Muscle layer of duodenum (tissue), 2 donors: Measurements from ENCODE around the gene P2RY6.

Experiments
- H3K27ac ChIP-seq: one replicate; pipeline ENCODE4 v1.7.0; 2013; ENCODE audit warnings: mild to moderate bottlenecking, low read length
- H3K27me3 ChIP-seq: one replicate; pipeline ENCODE4 v1.7.0; 2013; ENCODE audit warnings: low read depth, mild to moderate bottlenecking, control low read depth, low read length
- H3K36me3 ChIP-seq, 2 donors: one replicate each; pipeline ENCODE4 v1.7.0; 2013; ENCODE audit warnings: low read length in 2 of 2, control low read depth in 1 of 2, mild to moderate bottlenecking in 1 of 2; ENCODE audit not compliant: insufficient read depth in 2 of 2, control insufficient read depth in 1 of 2
- H3K4me1 ChIP-seq, 2 donors: one replicate each; pipeline ENCODE4 v1.7.0; 2013; ENCODE audit warnings: low read length in 2 of 2, mild to moderate bottlenecking in 2 of 2, control low read depth in 1 of 2, moderate library complexity in 1 of 2; ENCODE audit not compliant: insufficient read depth in 2 of 2, control insufficient read depth in 1 of 2
- H3K4me3 ChIP-seq, 2 donors: one replicate each; pipeline ENCODE4 v1.7.0; 2013; ENCODE audit warnings: low read length in 2 of 2, low read depth in 1 of 2, mild to moderate bottlenecking in 1 of 2
- H3K9me3 ChIP-seq, 2 donors: one replicate each; pipeline ENCODE4 v1.7.0; 2013; ENCODE audit warnings: low read length in 2 of 2, control low read depth in 1 of 2, mild to moderate bottlenecking in 1 of 2; ENCODE audit not compliant: control insufficient read depth in 1 of 2
- donor health status: healthy.

The P2RY6 gene

DNA sequence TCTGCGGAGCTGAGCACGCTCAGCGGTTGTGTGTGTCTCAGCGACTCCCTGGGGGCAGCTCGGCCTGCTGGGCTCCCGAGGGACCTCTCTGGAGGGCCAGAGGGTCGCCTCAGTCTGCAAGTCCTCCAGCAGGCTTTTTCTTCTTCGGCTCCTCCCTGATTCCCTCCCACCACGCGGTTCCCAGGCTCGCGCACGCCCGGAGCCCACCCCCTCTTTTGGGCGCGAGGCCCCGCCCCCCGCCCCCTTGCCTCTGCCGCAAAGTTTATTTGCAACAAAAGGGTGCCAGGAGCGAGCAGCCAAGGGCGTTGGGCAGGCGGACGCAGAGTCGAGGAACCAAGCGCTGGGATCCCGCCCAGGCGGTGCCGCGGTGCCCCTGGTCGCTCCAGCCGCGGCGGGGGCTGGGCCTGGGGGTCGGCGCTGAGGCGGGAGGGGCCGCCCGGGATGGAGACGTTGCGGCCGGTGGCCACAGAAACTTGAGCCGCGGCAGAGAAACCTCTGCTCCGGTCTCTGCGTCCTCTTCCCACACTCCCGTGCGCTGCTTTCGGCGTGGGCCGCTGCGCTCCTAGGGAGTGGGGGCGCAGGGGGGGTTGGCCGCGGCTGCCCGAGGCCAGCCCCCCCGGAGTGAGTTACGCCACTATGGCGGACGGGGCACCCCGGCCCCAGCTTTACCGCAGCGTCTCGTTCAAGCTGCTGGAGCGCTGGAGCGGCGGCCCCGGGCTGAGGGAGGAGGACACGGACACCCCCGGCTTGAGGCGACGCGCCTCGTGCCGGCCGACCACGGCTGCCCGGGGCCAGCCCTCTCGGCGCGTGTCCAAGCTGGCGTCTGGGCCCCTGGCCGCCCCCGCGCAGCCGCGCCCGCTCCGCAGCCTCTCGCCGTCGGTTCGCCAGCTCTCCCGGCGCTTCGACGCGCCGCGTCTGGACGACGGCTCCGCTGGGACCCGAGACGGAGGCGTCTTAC, 36.1 kb downstream of the P2RY6 start, which contains the start of gene ARHGEF17:
ARHGEF17 (plus strand) TSS at position 274 of the 958 bp plus-strand sequence; CDS start at position 637, 363 bp downstream.
- Histone ChIP-seq H3K4me1 (peaks cover 0 to 30% of the 10 kb centered on the region in 2 donors), H3K9me3 (no peaks in the 10 kb centered on the region), H3K27ac (peak within 1 kb of the TSS; percentile 74), H3K27me3 (no peaks in the 10 kb centered on the region), H3K36me3 (peaks cover 0 to 4% of the 10 kb centered on the region in 2 donors), H3K4me3 (peak within 1 kb of the TSS; percentile 55 to 84)

DNA sequence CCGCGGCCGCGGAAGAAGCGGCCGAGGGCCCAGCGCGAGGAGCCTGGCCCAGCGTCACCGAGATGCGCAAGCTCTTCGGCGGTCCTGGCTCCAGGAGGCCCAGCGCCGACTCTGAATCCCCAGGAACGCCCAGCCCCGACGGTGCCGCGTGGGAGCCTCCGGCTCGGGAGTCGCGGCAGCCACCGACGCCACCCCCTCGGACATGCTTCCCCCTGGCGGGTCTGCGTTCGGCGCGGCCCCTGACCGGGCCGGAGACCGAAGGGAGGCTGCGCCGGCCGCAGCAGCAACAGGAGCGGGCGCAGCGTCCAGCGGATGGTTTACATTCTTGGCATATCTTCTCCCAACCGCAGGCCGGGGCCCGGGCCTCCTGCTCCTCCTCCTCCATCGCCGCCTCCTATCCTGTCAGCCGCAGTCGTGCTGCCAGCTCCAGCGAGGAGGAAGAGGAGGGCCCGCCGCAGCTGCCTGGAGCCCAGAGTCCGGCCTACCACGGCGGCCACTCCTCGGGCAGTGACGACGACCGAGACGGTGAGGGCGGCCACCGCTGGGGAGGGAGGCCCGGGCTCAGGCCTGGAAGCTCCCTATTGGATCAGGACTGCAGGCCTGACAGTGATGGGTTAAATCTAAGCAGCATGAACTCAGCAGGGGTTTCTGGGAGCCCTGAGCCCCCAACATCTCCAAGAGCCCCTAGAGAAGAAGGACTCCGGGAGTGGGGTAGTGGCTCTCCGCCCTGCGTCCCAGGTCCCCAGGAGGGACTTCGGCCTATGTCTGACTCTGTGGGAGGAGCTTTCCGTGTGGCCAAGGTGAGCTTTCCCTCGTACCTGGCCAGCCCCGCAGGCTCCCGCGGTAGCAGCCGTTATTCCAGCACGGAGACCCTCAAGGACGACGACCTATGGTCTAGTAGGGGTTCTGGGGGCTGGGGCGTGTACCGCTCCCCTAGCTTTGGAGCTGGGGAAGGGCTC, 37.1 kb downstream of the P2RY6 start:
- Histone ChIP-seq H3K9me3 (no peaks in the 10 kb centered on the region), H3K27me3 (no peaks in the 10 kb centered on the region), H3K4me3 (peak overlapping the region; percentile 28 to 84), H3K27ac (peak overlapping the region; percentile 74), H3K4me1 (peaks cover 4 to 40% of the 10 kb centered on the region in 2 donors), H3K36me3 (peaks cover 0 to 4% of the 10 kb centered on the region in 2 donors)

DNA sequence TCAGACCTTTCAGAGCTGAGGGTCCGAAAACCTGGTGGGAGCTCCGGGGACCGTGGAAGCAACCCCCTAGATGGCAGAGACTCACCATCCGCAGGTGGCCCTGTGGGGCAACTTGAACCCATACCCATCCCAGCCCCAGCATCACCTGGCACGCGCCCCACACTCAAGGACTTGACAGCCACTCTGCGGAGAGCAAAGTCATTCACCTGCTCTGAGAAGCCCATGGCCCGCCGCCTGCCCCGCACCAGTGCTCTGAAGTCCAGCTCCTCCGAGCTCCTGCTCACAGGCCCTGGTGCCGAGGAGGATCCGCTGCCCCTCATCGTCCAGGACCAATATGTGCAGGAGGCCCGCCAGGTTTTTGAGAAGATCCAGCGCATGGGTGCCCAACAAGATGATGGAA, 37.9 kb downstream of the P2RY6 start:
- peaks cover 0 to 4% of the 10 kb centered on the region in 2 donors for H3K36me3 ChIP-seq
- peaks cover 9 to 48% of the 10 kb centered on the region in 2 donors for H3K4me1 ChIP-seq
- H3K27ac ChIP-seq: peak overlapping the region; percentile 47
- no peaks in the 10 kb centered on the region for H3K27me3 ChIP-seq
- H3K9me3 ChIP-seq: no peaks in the 10 kb centered on the region
- peak overlapping the region; percentile 28 to 84 for H3K4me3 ChIP-seq

DNA sequence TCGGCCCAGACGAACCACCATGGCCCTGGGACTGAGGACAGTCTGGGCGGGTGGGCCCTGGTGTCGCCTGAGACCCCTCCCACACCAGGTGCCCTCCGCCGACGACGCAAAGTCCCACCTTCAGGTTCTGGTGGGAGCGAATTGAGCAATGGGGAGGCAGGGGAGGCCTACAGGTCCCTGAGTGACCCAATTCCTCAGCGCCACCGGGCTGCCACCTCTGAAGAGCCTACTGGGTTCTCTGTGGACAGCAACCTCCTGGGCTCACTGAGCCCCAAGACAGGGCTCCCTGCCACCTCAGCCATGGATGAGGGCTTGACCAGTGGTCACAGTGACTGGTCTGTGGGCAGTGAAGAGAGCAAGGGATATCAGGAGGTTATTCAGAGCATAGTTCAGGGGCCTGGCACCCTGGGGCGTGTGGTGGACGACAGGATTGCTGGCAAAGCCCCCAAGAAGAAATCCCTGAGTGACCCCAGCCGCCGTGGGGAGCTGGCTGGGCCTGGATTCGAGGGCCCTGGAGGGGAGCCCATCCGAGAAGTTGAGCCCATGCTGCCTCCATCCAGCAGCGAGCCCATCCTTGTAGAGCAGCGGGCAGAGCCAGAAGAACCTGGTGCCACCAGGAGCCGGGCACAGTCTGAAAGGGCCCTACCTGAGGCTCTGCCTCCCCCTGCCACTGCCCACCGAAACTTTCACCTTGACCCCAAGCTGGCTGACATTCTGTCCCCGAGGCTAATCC, 38.7 kb downstream of the P2RY6 start:
- peaks cover 14 to 52% of the 10 kb centered on the region in 2 donors for H3K4me1 ChIP-seq
- no peaks in the 10 kb centered on the region for H3K27me3 ChIP-seq
- peak overlapping the region; percentile 39 for H3K27ac ChIP-seq
- peaks cover 0 to 4% of the 10 kb centered on the region in 2 donors for H3K36me3 ChIP-seq
- H3K4me3 ChIP-seq: peak overlapping the region; percentile 28 to 84
- H3K9me3 ChIP-seq: no peaks in the 10 kb centered on the region

DNA sequence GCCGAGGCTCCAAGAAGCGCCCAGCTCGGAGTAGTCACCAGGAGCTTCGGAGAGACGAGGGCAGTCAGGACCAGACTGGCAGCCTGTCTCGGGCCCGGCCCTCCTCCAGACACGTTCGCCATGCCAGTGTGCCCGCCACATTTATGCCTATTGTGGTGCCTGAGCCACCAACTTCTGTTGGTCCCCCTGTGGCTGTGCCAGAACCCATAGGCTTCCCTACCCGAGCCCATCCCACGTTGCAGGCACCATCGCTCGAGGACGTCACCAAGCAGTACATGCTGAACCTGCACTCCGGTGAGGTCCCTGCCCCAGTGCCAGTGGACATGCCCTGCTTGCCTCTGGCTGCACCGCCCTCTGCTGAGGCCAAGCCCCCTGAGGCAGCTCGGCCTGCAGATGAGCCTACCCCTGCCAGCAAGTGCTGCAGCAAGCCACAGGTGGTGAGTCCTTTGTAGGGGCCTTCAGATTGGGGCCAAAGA, 39.3 kb downstream of the P2RY6 start:
- Histone ChIP-seq H3K27ac (peak overlapping the region; percentile 92), H3K4me3 (peak overlapping the region; percentile 28 to 84)

DNA sequence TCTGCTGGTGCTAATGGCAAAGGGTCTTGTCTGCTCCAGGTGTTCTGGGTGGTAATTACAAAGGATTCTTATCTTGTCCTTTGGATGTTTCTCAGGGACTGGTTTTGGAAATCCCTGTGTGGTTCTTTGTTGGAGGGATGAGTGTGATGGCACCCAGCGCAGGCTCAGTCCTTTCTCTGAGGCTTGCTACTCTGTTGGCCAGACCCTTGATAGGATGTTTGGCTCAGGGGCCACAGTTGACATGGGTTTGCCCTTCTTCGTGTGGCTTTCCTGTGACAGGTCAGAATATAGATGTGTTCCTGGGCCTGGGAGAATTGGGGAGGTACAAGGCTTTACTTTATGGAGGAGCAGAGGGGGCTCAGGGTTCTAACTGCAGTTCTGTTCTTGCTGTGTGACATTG, 39.9 kb downstream of the P2RY6 start:
- Histone ChIP-seq H3K27me3 (no peaks in the 10 kb centered on the region), H3K9me3 (no peaks in the 10 kb centered on the region), H3K36me3 (peaks cover 0 to 4% of the 10 kb centered on the region in 2 donors), H3K4me3 (peak overlapping the region; percentile 28 to 84), H3K27ac (peak overlapping the region; percentile 92), H3K4me1 (peaks cover 22 to 58% of the 10 kb centered on the region in 2 donors)

More for the DNA sequence above, 39.3 kb downstream of the P2RY6 start:
- peaks cover 20 to 58% of the 10 kb centered on the region in 2 donors for H3K4me1 ChIP-seq
- no peaks in the 10 kb centered on the region for H3K9me3 ChIP-seq
- H3K27me3 ChIP-seq: no peaks in the 10 kb centered on the region
- peaks cover 0 to 4% of the 10 kb centered on the region in 2 donors for H3K36me3 ChIP-seq

DNA sequence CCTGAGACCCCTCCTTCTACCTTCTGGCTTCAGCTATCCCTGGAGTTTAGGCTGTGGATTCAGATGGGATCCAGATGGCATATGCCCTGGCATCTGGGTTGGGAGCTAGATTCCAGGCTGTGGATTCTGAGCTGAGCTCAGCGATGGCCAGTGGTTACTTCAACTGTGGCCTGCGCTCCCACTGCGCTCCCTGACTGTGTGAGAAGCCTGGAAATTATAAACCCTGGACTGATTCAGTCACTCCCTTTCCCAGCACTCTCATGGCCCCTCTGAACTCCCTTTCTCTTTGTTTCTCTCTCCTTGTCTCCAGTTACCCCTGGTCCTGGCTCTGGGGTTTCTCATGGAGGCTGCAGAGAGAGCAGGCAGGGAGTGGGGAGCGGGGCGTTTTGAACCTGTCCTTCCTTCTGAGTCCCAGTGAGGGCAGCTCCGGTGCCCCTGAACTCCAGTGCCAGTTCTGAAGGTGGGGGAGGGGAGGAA, 40.8 kb downstream of the P2RY6 start:
- peak overlapping the region; percentile 28 to 84 for H3K4me3 ChIP-seq
- H3K4me1 ChIP-seq: peaks cover 24 to 66% of the 10 kb centered on the region in 2 donors
- peak overlapping the region; percentile 92 for H3K27ac ChIP-seq
- H3K9me3 ChIP-seq: no peaks in the 10 kb centered on the region
- H3K36me3 ChIP-seq: peaks cover 0 to 4% of the 10 kb centered on the region in 2 donors
- no peaks in the 10 kb centered on the region for H3K27me3 ChIP-seq

DNA sequence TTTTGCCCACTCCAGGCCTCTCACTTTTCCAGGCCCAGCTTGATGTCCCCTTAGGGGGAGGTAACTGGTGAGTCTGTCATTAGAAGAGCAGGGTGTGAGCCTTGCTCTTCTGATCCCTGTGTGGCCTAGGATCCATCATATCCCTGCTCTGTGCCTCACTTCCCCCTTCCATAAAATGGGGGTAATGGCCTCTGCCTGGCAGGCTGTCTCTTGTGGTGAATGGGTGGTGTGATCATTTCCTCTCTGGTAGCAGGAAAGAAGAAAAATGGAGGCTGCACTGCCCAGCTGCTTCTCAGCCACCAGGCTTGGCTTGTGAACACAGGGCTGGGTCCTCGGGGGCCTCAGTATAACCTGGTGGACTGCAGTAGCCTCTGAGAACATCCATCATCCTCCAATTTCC, 41.5 kb downstream of the P2RY6 start:
- H3K4me1 ChIP-seq: peaks cover 27 to 73% of the 10 kb centered on the region in 2 donors
- H3K36me3 ChIP-seq: peaks cover 0 to 4% of the 10 kb centered on the region in 2 donors
- peak overlapping the region; percentile 92 for H3K27ac ChIP-seq
- no peaks in the 10 kb centered on the region for H3K9me3 ChIP-seq
- peak overlapping the region; percentile 28 to 84 for H3K4me3 ChIP-seq
- H3K27me3 ChIP-seq: no peaks in the 10 kb centered on the region

DNA sequence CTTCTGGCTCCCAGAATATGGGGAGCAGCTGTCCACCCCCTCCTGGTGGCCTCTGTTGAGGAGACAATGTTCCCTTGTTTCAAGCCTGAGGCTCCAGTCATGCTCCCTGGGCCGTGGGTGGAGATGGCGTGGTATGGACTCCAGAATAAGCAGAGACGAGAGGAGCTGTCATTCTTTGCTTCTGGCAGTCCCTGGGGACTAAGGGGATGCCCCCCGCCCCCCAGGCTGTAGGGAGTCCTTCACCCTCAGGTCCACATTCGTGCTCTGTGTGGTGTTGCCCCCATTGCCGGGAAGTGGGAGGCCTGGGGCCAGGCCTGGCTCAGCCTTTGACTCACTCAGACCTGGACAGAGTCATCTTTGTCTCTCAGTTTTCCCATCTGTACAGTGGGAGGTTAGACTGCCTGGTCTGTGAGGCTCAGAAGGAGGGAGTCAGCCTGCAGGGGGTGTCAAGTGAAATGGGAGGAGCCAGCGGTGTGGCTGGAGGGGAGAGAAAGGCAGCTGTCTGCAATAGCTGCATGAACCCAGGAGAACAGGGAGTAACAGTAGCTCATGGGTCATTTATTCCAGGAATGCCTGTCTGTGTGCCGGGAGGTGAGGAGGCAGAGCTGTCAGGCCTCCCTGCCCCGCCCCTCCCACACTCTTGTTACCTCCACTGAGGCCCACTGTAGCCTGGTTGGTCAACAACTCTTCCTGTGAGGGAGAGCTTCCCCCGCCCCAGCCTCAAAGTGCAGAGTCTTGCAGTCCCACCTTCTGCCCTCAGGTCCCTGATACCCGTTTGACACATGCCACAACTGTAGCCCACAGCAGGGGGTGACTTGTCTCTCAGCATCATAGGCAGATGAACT, 42.2 kb downstream of the P2RY6 start:
- H3K4me1 ChIP-seq: peaks cover 27 to 80% of the 10 kb centered on the region in 2 donors

More for the DNA sequence above, 42.2 kb downstream of the P2RY6 start:
- Histone ChIP-seq H3K27me3 (no peaks in the 10 kb centered on the region), H3K4me3 (peak overlapping the region; percentile 28 to 84), H3K36me3 (no peaks in the 10 kb centered on the region), H3K27ac (peak overlapping the region; percentile 92), H3K9me3 (no peaks in the 10 kb centered on the region)
